Measurements from ENCODE around the gene CENPQ.

DNA sequence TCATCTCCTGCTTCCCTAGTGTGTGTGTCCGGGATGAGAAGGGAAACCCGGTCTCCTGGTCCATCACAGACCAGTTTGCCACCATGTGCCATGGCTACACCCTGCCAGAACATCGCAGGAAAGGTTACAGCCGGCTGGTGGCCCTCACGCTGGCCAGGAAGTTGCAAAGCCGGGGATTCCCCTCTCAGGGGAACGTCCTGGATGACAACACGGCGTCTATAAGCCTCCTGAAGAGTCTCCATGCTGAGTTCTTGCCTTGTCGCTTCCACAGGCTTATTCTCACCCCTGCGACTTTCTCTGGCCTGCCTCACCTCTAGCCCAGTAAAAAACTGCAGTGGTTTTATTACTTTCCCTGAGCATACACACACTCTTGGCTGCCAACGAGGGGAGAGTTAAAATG is 63.4 kb downstream of the CENPQ start:
- TF ChIP-seq, protein P1, sequence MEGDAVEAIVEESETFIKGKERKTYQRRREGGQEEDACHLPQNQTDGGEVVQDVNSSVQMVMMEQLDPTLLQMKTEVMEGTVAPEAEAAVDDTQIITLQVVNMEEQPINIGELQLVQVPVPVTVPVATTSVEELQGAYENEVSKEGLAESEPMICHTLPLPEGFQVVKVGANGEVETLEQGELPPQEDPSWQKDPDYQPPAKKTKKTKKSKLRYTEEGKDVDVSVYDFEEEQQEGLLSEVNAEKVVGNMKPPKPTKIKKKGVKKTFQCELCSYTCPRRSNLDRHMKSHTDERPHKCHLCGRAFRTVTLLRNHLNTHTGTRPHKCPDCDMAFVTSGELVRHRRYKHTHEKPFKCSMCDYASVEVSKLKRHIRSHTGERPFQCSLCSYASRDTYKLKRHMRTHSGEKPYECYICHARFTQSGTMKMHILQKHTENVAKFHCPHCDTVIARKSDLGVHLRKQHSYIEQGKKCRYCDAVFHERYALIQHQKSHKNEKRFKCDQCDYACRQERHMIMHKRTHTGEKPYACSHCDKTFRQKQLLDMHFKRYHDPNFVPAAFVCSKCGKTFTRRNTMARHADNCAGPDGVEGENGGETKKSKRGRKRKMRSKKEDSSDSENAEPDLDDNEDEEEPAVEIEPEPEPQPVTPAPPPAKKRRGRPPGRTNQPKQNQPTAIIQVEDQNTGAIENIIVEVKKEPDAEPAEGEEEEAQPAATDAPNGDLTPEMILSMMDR (conservative IDR thresholded peaks at IDR 0.05), result no peak
- no peak for TF ChIP-seq EZH2 (IDR thresholded peaks at IDR 0.05; ENCODE audit: low read depth)

Measured in PC-9 (cell line).